ENCODE data around the gene CLDN25.

- no peak for TF ChIP-seq EZH2 (IDR thresholded peaks at IDR 0.05; ENCODE audit: borderline replicate concordance, low read depth, low read length, severe bottlenecking)
- TF ChIP-seq, protein P1, sequence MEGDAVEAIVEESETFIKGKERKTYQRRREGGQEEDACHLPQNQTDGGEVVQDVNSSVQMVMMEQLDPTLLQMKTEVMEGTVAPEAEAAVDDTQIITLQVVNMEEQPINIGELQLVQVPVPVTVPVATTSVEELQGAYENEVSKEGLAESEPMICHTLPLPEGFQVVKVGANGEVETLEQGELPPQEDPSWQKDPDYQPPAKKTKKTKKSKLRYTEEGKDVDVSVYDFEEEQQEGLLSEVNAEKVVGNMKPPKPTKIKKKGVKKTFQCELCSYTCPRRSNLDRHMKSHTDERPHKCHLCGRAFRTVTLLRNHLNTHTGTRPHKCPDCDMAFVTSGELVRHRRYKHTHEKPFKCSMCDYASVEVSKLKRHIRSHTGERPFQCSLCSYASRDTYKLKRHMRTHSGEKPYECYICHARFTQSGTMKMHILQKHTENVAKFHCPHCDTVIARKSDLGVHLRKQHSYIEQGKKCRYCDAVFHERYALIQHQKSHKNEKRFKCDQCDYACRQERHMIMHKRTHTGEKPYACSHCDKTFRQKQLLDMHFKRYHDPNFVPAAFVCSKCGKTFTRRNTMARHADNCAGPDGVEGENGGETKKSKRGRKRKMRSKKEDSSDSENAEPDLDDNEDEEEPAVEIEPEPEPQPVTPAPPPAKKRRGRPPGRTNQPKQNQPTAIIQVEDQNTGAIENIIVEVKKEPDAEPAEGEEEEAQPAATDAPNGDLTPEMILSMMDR (IDR thresholded peaks at IDR 0.05; ENCODE audit: borderline replicate concordance, extremely low read depth, low read length, poor library complexity, severe bottlenecking), result no peak
These were observed 6.5 kb upstream of the CLDN25 start for GRCh38 chr11:113773092-113773415.
